ENCODE data around the gene PRKCH. TPM values are rescaled to one million over a fixed set of nuclear protein-coding genes. Genes with fewer than 3 reads are reported as not detected.

PRKCH gene
- total and polyA plus RNA-seq, 3 experiments from 2014 or later = 165 to 369 (median 166) TPM

GRCh38 chr14:61486930-61487495 lies 165.6 kb downstream of the PRKCH start:
- ChIA-PET POLR2A (no interaction called here), CTCF (no interaction called here)
- H3K27me3 ChIP-seq (ENCODE audit: insufficient read depth, low read length, poor library complexity, severe bottlenecking) = no peaks in the 10 kb centered on the region
- H3K27ac ChIP-seq (ENCODE audit: low read depth, low read length) = no peak overlapping the region
- Mint-ChIP-seq H3K4me3 (peak overlapping the region in 1 of 7 donors; percentile 13), H3K27ac (peak overlapping the region in 7 of 8 donors; percentile 47 to 91 (median 68)), H3K36me3 (peaks cover 3 to 54% (median 26%) of the 10 kb centered on the region in 3 donors), H3K4me1 (peaks cover 42 to 66% (median 51%) of the 10 kb centered on the region in 3 donors), H3K27me3 (peaks cover 0 to 4% of the 10 kb centered on the region in 2 donors), H3K9me3 (no peaks in the 10 kb centered on the region)
- no peak overlapping the region for H3K4me3 ChIP-seq (ENCODE audit: low read length)
- no peaks in the 10 kb centered on the region for H3K9me3 ChIP-seq (ENCODE audit: low read length)
- peaks cover 27% of the 10 kb centered on the region for H3K4me1 ChIP-seq (ENCODE audit: insufficient read depth, low read length)
- no peak for DNase-seq
- H3K36me3 ChIP-seq (ENCODE audit: insufficient read depth, low read length) = peaks cover 72% of the 10 kb centered on the region

- Histone ChIP-seq H3K4me1 (ENCODE audit: insufficient read depth, low read length) (peaks cover 35% of the 10 kb centered on the region), H3K36me3 (ENCODE audit: insufficient read depth, low read length) (peaks cover 67% of the 10 kb centered on the region), H3K9me3 (ENCODE audit: low read length) (no peaks in the 10 kb centered on the region), H3K27me3 (ENCODE audit: insufficient read depth, low read length, poor library complexity, severe bottlenecking) (no peaks in the 10 kb centered on the region), H3K27ac (ENCODE audit: low read depth, low read length) (no peak overlapping the region), H3K4me3 (ENCODE audit: low read length) (no peak overlapping the region)
- Mint-ChIP-seq H3K9me3 (no peaks in the 10 kb centered on the region), H3K4me1 (peaks cover 29 to 52% (median 37%) of the 10 kb centered on the region in 3 donors), H3K27ac (peak overlapping the region in 6 of 8 donors; percentile 48 to 87 (median 76)), H3K27me3 (peaks cover 0 to 2% of the 10 kb centered on the region in 2 donors), H3K4me3 (no peak overlapping the region), H3K36me3 (peaks cover 3 to 38% (median 20%) of the 10 kb centered on the region in 3 donors)
- ChIA-PET POLR2A (no interaction called here), CTCF (interaction anchor here (1.0 to 1.5 kb wide), 3 partner anchors 11 to 18 kb away, joined by 3 to 4 read pairs (median 3); no protein-coding TSS in a partner anchor)
- DNase-seq = no peak
These were observed 167.3 kb downstream of the PRKCH start for GRCh38 chr14:61488417-61489401.

- Histone ChIP-seq H3K36me3 (ENCODE audit: insufficient read depth, low read length) (peaks cover 63% of the 10 kb centered on the region), H3K9me3 (ENCODE audit: low read length) (no peaks in the 10 kb centered on the region), H3K4me1 (ENCODE audit: insufficient read depth, low read length) (peaks cover 41% of the 10 kb centered on the region), H3K27ac (ENCODE audit: low read depth, low read length) (no peak overlapping the region), H3K27me3 (ENCODE audit: insufficient read depth, low read length, poor library complexity, severe bottlenecking) (no peaks in the 10 kb centered on the region), H3K4me3 (ENCODE audit: low read length) (no peak overlapping the region)
- Mint-ChIP-seq H3K4me1 (peaks cover 29 to 46% (median 30%) of the 10 kb centered on the region in 3 donors), H3K27ac (peak overlapping the region in 5 of 8 donors; percentile 48 to 87 (median 76)), H3K4me3 (no peak overlapping the region), H3K9me3 (no peaks in the 10 kb centered on the region), H3K36me3 (peaks cover 3 to 33% (median 17%) of the 10 kb centered on the region in 3 donors), H3K27me3 (peaks cover 0 to 2% of the 10 kb centered on the region in 2 donors)
- DNase-seq = no peak
- ChIA-PET CTCF (interaction anchor here (1.0 to 1.5 kb wide), 5 partner anchors 10 to 245 kb away, joined by 3 to 4 read pairs (median 3); no protein-coding TSS in a partner anchor), POLR2A (no interaction called here)
These were observed 168.1 kb downstream of the PRKCH start for GRCh38 chr14:61489512-61489911.

- Histone ChIP-seq H3K4me1 (ENCODE audit: insufficient read depth, low read length) (peaks cover 41% of the 10 kb centered on the region), H3K36me3 (ENCODE audit: insufficient read depth, low read length) (peaks cover 59% of the 10 kb centered on the region), H3K27me3 (ENCODE audit: insufficient read depth, low read length, poor library complexity, severe bottlenecking) (no peaks in the 10 kb centered on the region), H3K9me3 (ENCODE audit: low read length) (no peaks in the 10 kb centered on the region), H3K4me3 (ENCODE audit: low read length) (no peak overlapping the region), H3K27ac (ENCODE audit: low read depth, low read length) (no peak overlapping the region)
- Mint-ChIP-seq H3K4me3 (no peak overlapping the region), H3K4me1 (peaks cover 26 to 45% (median 32%) of the 10 kb centered on the region in 3 donors), H3K9me3 (no peaks in the 10 kb centered on the region), H3K27me3 (peaks cover 0 to 2% of the 10 kb centered on the region in 2 donors), H3K27ac (peak overlapping the region in 5 of 8 donors; percentile 48 to 88 (median 76)), H3K36me3 (peaks cover 3 to 34% (median 17%) of the 10 kb centered on the region in 3 donors)
- DNase-seq = no peak
- ChIA-PET POLR2A (no interaction called here), CTCF (interaction anchor here (1.0 to 1.5 kb wide), 5 partner anchors 10 to 245 kb away, joined by 3 to 4 read pairs (median 3); no protein-coding TSS in a partner anchor)
These were observed 168.6 kb downstream of the PRKCH start for GRCh38 chr14:61489932-61490331.

- H3K4me3 ChIP-seq (ENCODE audit: low read length) = no peak overlapping the region
- DNase-seq = no peak
- no peak overlapping the region for H3K27ac Mint-ChIP-seq
- peaks cover 3 to 34% (median 17%) of the 10 kb centered on the region in 3 donors for H3K36me3 Mint-ChIP-seq
- H3K27me3 ChIP-seq (ENCODE audit: insufficient read depth, low read length, poor library complexity, severe bottlenecking) = no peaks in the 10 kb centered on the region
- H3K27ac ChIP-seq (ENCODE audit: low read depth, low read length) = no peak overlapping the region
- H3K9me3 ChIP-seq (ENCODE audit: low read length) = no peaks in the 10 kb centered on the region
- CTCF ChIA-PET = interaction anchor here (1.4 to 1.9 kb wide), 3 partner anchors 12 to 222 kb away, joined by 5 to 10 read pairs (median 6); no protein-coding TSS in a partner anchor
- H3K27me3 Mint-ChIP-seq = peaks cover 0 to 2% of the 10 kb centered on the region in 2 donors
- H3K4me1 Mint-ChIP-seq = peaks cover 24 to 37% (median 32%) of the 10 kb centered on the region in 3 donors
- H3K9me3 Mint-ChIP-seq = no peaks in the 10 kb centered on the region
- POLR2A ChIA-PET = interaction anchor here (0.5 kb wide), 1 partner anchor 42 kb away, joined by 3 read pairs; no protein-coding TSS in a partner anchor
- peaks cover 46% of the 10 kb centered on the region for H3K36me3 ChIP-seq (ENCODE audit: insufficient read depth, low read length)
- H3K4me1 ChIP-seq (ENCODE audit: insufficient read depth, low read length) = peaks cover 41% of the 10 kb centered on the region
- H3K4me3 Mint-ChIP-seq = no peak overlapping the region
These were observed 169.8 kb downstream of the PRKCH start for GRCh38 chr14:61491224-61491623.

- POLR2A ChIA-PET = interaction anchor here (0.5 kb wide), 1 partner anchor 41 kb away, joined by 3 read pairs; no protein-coding TSS in a partner anchor
These were observed 170.6 kb downstream of the PRKCH start for GRCh38 chr14:61491876-61492434.

GRCh38 chr14:61492474-61492873 lies 171.1 kb downstream of the PRKCH start:
- peaks cover 41% of the 10 kb centered on the region for H3K4me1 ChIP-seq (ENCODE audit: insufficient read depth, low read length)
- H3K27ac ChIP-seq (ENCODE audit: low read depth, low read length) = no peak overlapping the region
- Mint-ChIP-seq H3K4me1 (peaks cover 20 to 45% (median 24%) of the 10 kb centered on the region in 3 donors), H3K27me3 (peaks cover 0 to 2% of the 10 kb centered on the region in 2 donors), H3K4me3 (no peak overlapping the region), H3K9me3 (no peaks in the 10 kb centered on the region), H3K36me3 (peaks cover under 1 to 34% (median 9%) of the 10 kb centered on the region in 3 donors), H3K27ac (no peak overlapping the region)
- DNase-seq = no peak
- no peaks in the 10 kb centered on the region for H3K27me3 ChIP-seq (ENCODE audit: insufficient read depth, low read length, poor library complexity, severe bottlenecking)
- POLR2A ChIA-PET = no interaction called here
- H3K4me3 ChIP-seq (ENCODE audit: low read length) = no peak overlapping the region
- H3K36me3 ChIP-seq (ENCODE audit: insufficient read depth, low read length) = peaks cover 43% of the 10 kb centered on the region
- CTCF ChIA-PET = interaction anchor here (1.7 to 2.3 kb wide), 3 partner anchors 11 to 21 kb away, joined by 6 to 10 read pairs (median 7); no protein-coding TSS in a partner anchor
- no peaks in the 10 kb centered on the region for H3K9me3 ChIP-seq (ENCODE audit: low read length)

More at GRCh38 chr14:61491876-61492434, 170.6 kb downstream of the PRKCH start:
- Histone ChIP-seq H3K4me1 (ENCODE audit: insufficient read depth, low read length) (peaks cover 41% of the 10 kb centered on the region), H3K4me3 (ENCODE audit: low read length) (no peak overlapping the region), H3K9me3 (ENCODE audit: low read length) (no peaks in the 10 kb centered on the region), H3K27ac (ENCODE audit: low read depth, low read length) (no peak overlapping the region), H3K27me3 (ENCODE audit: insufficient read depth, low read length, poor library complexity, severe bottlenecking) (no peaks in the 10 kb centered on the region), H3K36me3 (ENCODE audit: insufficient read depth, low read length) (peaks cover 43% of the 10 kb centered on the region)
- H3K4me3 Mint-ChIP-seq = no peak overlapping the region
- H3K36me3 Mint-ChIP-seq = peaks cover 3 to 34% (median 14%) of the 10 kb centered on the region in 3 donors
- no peak overlapping the region for H3K27ac Mint-ChIP-seq
- DNase-seq = no peak
- CTCF ChIA-PET = interaction anchor here (1.7 to 2.3 kb wide), 3 partner anchors 12 to 21 kb away, joined by 6 to 10 read pairs (median 7); no protein-coding TSS in a partner anchor
- peaks cover 0 to 2% of the 10 kb centered on the region in 2 donors for H3K27me3 Mint-ChIP-seq
- H3K9me3 Mint-ChIP-seq = no peaks in the 10 kb centered on the region
- H3K4me1 Mint-ChIP-seq = peaks cover 24 to 43% (median 25%) of the 10 kb centered on the region in 3 donors
